K562 (cell line): Measurements from ENCODE around the gene TACC3. TPM values are rescaled to one million over a fixed set of nuclear protein-coding genes. Genes with fewer than 3 reads are reported as not detected.
A peak's percentile ranks its signal among the peaks of the same experiment; 100 is the strongest.

Source experiments
- ATF4 ChIP-seq: fragments of 450-650 bp; formaldehyde crosslinking; IDR thresholded peaks from 2 replicates; pipeline ENCODE4 v1.4.0; 2022; ENCODE audit warnings: mild to moderate bottlenecking, moderate library complexity
- BMI1 ChIP-seq: fragments of 150-350 bp; IDR thresholded peaks from 2 replicates; pipeline ENCODE4 v1.6.1; 2014; ENCODE audit warnings: low read length
- BRD9 ChIP-seq: fragments of 450-650 bp; IDR thresholded peaks from 2 replicates; pipeline ENCODE4 v1.6.1; 2018; ENCODE audit warnings: low read depth; ENCODE audit not compliant: partially characterized antibody
- C11orf30 ChIP-seq: fragments of 450-650 bp; IDR thresholded peaks from 2 replicates; pipeline ENCODE4 v1.6.1; 2016; ENCODE audit warnings: low read depth, mild to moderate bottlenecking
- CHD4 ChIP-seq: fragments of 200-600 bp; sonication (generic); IDR thresholded peaks from 3 replicates; pipeline ENCODE4 v1.6.1; 2012; ENCODE audit warnings: low read depth, mild to moderate bottlenecking, mixed read lengths, low read length, inconsistent platforms; ENCODE audit not compliant: insufficient read depth, insufficient replicate concordance, poor library complexity, severe bottlenecking
- CSDE1 ChIP-seq, 2 experiments: fragments of 450-650 bp; IDR thresholded peaks; 2 replicates each; pipeline ENCODE4 v1.6.1; 2016; ENCODE audit warnings: mild to moderate bottlenecking in 1 of 2
- E2F5 ChIP-seq: sonication (generic); formaldehyde crosslinking; IDR thresholded peaks from 2 replicates; pipeline ENCODE4 v1.8.0; 2022; ENCODE audit warnings: mild to moderate bottlenecking, missing genetic modification reagents
- ESRRB ChIP-seq: fragments of 250-450 bp; sonication (Bioruptor Pico); IDR thresholded peaks from 2 replicates; pipeline ENCODE4 v1.5.0; 2020; ENCODE audit warnings: mild to moderate bottlenecking, moderate library complexity, borderline replicate concordance
- FOXJ3 ChIP-seq: sonication (generic); formaldehyde crosslinking; IDR thresholded peaks from 2 replicates; pipeline ENCODE4 v1.4.0; 2020; ENCODE audit warnings: mild to moderate bottlenecking, missing genetic modification reagents
- GATAD2A ChIP-seq: fragments of 450-650 bp; IDR thresholded peaks from 2 replicates; pipeline ENCODE4 v1.6.1; 2017
- HDAC8 ChIP-seq: fragments of 450-650 bp; IDR thresholded peaks from 2 replicates; pipeline ENCODE4 v1.6.1; 2016; ENCODE audit warnings: mild to moderate bottlenecking, missing genetic modification characterization, moderate library complexity, missing compliant biosample characterization
- HES1 ChIP-seq: fragments of 450-650 bp; IDR thresholded peaks from 2 replicates; pipeline ENCODE4 v1.6.1; 2016; ENCODE audit warnings: low read depth, mild to moderate bottlenecking, moderate library complexity
- HSF4 ChIP-seq: fragments of 250-450 bp; sonication (Bioruptor Pico); IDR thresholded peaks from 2 replicates; pipeline ENCODE4 v2.1.2; 2022; ENCODE audit warnings: mild to moderate bottlenecking, moderate library complexity, borderline replicate concordance
- POLR2AphosphoS2 ChIP-seq: IDR thresholded peaks from 2 replicates; pipeline ENCODE4 v1.6.1; 2012; ENCODE audit warnings: low read length, improper control_type of control experiment
- RBM34 ChIP-seq: fragments of 200-400 bp; formaldehyde crosslinking; IDR thresholded peaks from 2 replicates; pipeline ENCODE4 v1.6.1; 2018; ENCODE audit warnings: low read length, borderline replicate concordance; ENCODE audit not compliant: insufficient read depth
- SIX5 ChIP-seq, 2 experiments: IDR thresholded peaks; 2 replicates each; pipeline ENCODE4 v1.6.1; 2011; ENCODE audit warnings: low read length in 2 of 2, borderline replicate concordance in 1 of 2, low read depth in 1 of 2, mild to moderate bottlenecking in 1 of 2, moderate library complexity in 1 of 2; ENCODE audit not compliant: insufficient read depth in 1 of 2
- STAT5A ChIP-seq: IDR thresholded peaks from 2 replicates; pipeline ENCODE4 v1.6.1; 2012; ENCODE audit warnings: low read length, inconsistent platforms, borderline replicate concordance
- STAT5B ChIP-seq: fragments of 250-450 bp; sonication (Bioruptor Pico); IDR thresholded peaks from 2 replicates; pipeline ENCODE4 v1.8.0; 2021; ENCODE audit warnings: mild to moderate bottlenecking, inconsistent platforms
- TCF3 ChIP-seq: sonication (generic); formaldehyde crosslinking; IDR thresholded peaks from 2 replicates; pipeline ENCODE4 v1.4.0; 2020; ENCODE audit warnings: mild to moderate bottlenecking, missing genetic modification reagents
- TEAD2 ChIP-seq: fragments of 450-650 bp; IDR thresholded peaks from 2 replicates; pipeline ENCODE4 v1.6.1; 2016; ENCODE audit warnings: missing genetic modification characterization, control low read depth, missing compliant biosample characterization
- TSC22D4 ChIP-seq: fragments of 450-650 bp; IDR thresholded peaks from 2 replicates; pipeline ENCODE4 v1.6.1; 2016; ENCODE audit warnings: missing genetic modification characterization, missing biosample characterization, control low read depth
- WHSC1 ChIP-seq: IDR thresholded peaks from one replicate; pipeline ENCODE4 v1.6.1; 2012; ENCODE audit warnings: low read length, control low read depth, inconsistent platforms
- ZFP1 ChIP-seq: fragments of 450-650 bp; formaldehyde crosslinking; IDR thresholded peaks from 2 replicates; pipeline ENCODE4 v1.4.0; 2020; ENCODE audit warnings: mild to moderate bottlenecking, mixed read lengths
- ZKSCAN3 ChIP-seq: fragments of 250-450 bp; sonication (Bioruptor Pico); IDR thresholded peaks from 2 replicates; pipeline ENCODE4 v1.4.0; 2020
- ZNF24 ChIP-seq: fragments of 450-650 bp; IDR thresholded peaks from 2 replicates; pipeline ENCODE4 v1.6.1; 2016
- ZNF395 ChIP-seq: fragments of 200-800 bp; sonication (Bioruptor generic); IDR thresholded peaks from 2 replicates; pipeline ENCODE4 v1.6.1; 2017; ENCODE audit warnings: missing genetic modification characterization, missing compliant biosample characterization
- ZNF707 ChIP-seq: fragments of 250-450 bp; sonication (Bioruptor Pico); conservative IDR thresholded peaks from 2 replicates; pipeline ENCODE4 v1.8.0; 2022; ENCODE audit warnings: inconsistent platforms, mild to moderate bottlenecking, moderate library complexity
- polyA plus RNA-seq, 8 experiments: library from polyadenylated mRNA; depleted of rRNA in 4 of 8; stranded (reverse) in 5 of 8; unstranded in 3 of 8; fragments of >200 nt; fragmentation: Nextera tagmentation in 2 of 8; fragmentation: Illumina TruSeq in 1 of 8; extraction: Ambion mirVana in 2 of 8; extraction: Trizol in 1 of 8; gene quantifications; 2 replicates each; pipeline versions ENCODE4 v1.2.1 to v1.2.3, GENCODE V29; 2011 to 2014; ENCODE audit warnings: inconsistent platforms in 1 of 8, missing spikeins in 1 of 8
- total RNA-seq, 7 experiments: library from RNA; depleted of rRNA in 6 of 7; stranded (reverse); fragments of >200 nt in 6 of 7; fragmentation: Illumina TruSeq in 2 of 7; extraction: Trizol in 2 of 7; gene quantifications; 2 replicates each; pipeline versions ENCODE4 v1.2.1 to v1.2.3, GENCODE V29; 2011 to 2021; ENCODE audit warnings: low replicate concordance in 1 of 7

Gene TACC3
- total and polyA plus RNA-seq, 9 of the 15 experiments (the other 6 are each of a cell fraction or from before 2014, with no cell fraction given), result 1.9 to 122 (median 55.6) TPM

GRCh38 chr4:1712216-1713002, 8.9 kb upstream of the TACC3 start, which contains the start of gene SLBP (continued):
- no peak for TF ChIP-seq ATF4
- TF ChIP-seq FOXJ3 (CRISPR knock-in tag), result no peak
- no peak; the same call in 1 of the 2 replicates for TF ChIP-seq ZNF395 (CRISPR knock-in tag)
- TF ChIP-seq GATAD2A, result no peak; the same call in 1 of the 2 replicates
- no peak for TF ChIP-seq BMI1
- TF ChIP-seq CSDE1 (IDR thresholded peaks at IDR 0.05), result no peak; a peak in 1 of 4 replicates
- no peak for TF ChIP-seq POLR2AphosphoS2
- TF ChIP-seq ZNF24, result peak; percentile 49; the same call in 1 of the 2 replicates
- no peak for TF ChIP-seq ZNF707 (CRISPR knock-in tag)
- TF ChIP-seq STAT5A, result no peak
- no peak for TF ChIP-seq HSF4 (CRISPR knock-in tag)
- TF ChIP-seq TEAD2 (tag), result no peak
- TF ChIP-seq ZKSCAN3, result no peak
- peak; percentile 17; the same call in 1 of the 2 replicates for TF ChIP-seq TCF3 (CRISPR knock-in tag)
- TF ChIP-seq E2F5 (CRISPR knock-in tag), result peak; percentile 96; the same call in 1 of the 2 replicates
- TF ChIP-seq ESRRB, result no peak
- TF ChIP-seq RBM34, result no peak
- TF ChIP-seq HES1, result peak; percentile 90
- TF ChIP-seq CHD4, result no peak
- TF ChIP-seq ZFP1, result no peak
- no peak for TF ChIP-seq WHSC1
- TF ChIP-seq C11orf30, result no peak; the same call in 1 of the 2 replicates
- TF ChIP-seq BRD9, result no peak
- no peak for TF ChIP-seq TSC22D4 (tag)
- TF ChIP-seq HDAC8, result no peak
- no peak for TF ChIP-seq STAT5B
- TF ChIP-seq SIX5 (IDR thresholded peaks at IDR 0.05; ENCODE audit: borderline replicate concordance in 1 of 2, insufficient read depth in 1 of 2, low read depth in 1 of 2, low read length in 2 of 2), result peak; percentile 4 to 42; a peak in 1 of 4 replicates
